Measurements from ENCODE around the gene CPN2.

The CPN2 gene

DNA sequence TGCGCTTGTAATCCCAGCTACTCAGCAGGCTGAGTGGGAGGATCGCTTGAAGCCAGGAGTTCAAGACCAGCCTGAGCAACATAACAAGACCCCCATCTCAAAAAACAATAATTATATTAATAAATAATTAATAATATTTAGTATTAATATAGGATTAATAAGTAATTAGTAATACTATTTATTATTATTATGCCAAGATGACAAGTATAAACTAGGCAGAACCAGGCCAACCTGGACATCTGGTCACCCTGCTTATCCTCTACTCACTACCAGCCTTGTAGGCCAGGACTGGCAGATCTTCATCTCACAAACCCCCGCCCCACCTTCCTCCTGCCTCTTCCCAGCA lies 429 bp downstream of the CPN2 start:
- DNase-seq, result no peak

- no peak for DNase-seq
Measured at GRCh38 chr3:194348354-194348753, 2.8 kb downstream of the CPN2 start.

GRCh38 chr3:194346621-194347020 lies 4.5 kb downstream of the CPN2 start:
- no peak for DNase-seq

DNA sequence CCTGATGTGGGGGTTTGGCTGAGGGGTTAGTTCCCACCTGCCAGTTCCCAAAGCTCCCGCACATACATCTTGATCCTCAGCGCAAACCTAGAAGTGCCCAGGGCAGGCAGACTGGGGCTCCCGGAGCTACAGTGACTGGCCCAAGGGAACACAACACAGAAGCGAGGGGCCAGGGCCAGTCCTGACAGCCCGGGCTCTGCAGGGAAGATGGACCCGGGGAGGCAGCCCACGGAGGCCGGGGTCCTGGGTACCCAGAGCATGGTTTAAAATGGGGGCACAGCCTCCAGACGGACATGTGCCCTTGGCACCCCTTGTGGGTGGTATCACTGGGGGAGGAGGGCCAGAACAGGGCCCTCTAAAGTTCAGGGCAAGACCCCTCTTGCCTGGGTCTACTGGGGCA lies 5.1 kb downstream of the CPN2 start:
- DNase-seq, result no peak

DNA sequence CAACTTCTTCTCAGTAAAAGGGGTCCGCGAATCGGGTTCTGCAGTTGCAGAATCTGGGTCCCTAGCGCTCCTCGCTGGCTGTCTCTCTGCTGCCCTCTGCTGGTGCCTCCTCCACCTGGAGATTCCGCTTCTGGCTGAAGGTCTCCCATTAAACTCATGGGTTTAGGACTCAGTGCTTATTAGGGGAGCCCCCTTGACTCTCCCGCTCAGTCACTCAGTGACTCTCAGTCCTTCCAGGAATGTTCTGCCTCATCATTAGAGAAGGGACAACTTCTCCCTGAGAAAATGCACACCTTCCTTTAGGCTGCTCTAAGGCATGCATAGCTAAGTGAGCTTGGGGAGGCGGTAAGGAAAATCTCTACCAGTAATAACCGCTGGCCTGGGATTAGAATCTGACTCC lies 7.1 kb downstream of the CPN2 start:
- peak; percentile 36 for DNase-seq

GRCh38 chr3:194343561-194343893 lies 7.6 kb downstream of the CPN2 start:
- no peak for DNase-seq

DNA sequence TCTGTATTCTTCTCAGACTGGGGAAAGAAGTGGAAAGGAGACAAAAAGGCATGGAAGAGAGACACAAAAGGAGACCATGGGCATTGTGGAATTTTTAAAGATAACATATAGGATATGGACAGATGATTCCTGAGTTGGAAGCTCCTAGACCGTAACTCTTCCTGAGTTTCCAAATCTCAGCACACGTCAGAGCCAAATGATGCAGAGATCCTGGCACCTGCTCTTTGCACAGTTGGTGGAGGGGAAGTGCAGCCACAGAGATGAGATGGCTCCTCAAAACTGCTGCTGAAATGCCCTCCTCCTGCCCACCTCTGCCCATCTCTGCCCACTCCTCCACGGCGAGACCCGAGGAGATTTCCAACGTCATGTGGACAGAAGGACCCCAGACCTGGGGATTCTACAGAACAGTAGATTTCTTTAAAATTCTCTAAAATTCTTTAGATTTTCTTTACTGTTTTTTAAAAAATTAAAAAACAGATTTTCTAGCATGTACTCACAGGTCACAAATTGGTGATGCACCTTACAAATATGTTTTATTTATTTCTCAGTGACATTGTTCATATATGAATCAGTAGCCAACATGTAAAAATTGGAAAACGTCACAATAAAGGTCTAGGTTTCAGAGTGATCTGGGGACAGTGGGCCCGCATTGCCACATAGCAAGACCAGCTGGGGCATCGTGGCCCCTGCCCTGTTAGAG lies 8.1 kb downstream of the CPN2 start:
- DNase-seq, result no peak

DNA sequence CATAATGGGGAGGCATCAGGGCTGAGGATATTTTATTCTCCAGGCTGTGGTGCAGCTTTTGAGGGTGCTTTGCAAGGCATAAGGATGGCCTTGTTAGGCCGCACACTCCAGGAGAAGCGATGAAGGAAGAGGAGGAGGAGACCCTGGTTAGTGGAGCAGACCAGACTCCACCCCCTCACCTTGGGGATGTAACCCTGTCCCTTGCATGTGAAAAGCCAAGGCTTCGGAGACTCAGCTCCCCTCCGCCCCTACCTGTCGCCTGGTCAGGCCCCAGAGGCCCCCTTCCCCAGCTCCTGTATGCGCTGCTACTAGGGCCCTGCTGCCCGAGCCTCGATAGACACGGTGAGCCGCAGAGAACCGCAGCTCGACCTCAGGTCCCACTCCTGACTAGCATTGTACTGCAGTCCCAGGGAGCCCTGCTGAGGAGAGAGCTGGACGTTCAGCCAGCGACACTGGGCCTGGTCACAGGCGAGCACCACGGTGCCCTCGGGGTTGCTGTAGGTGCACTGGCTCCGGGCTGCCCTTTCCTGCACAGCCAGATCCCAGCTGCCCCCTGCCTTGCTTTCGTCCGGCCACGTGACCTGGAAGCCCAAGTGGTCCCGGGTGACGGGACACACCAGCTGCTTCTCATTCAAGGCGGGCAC lies 10.2 kb downstream of the CPN2 start:
- DNase-seq, result no peak

GRCh38 chr3:194339840-194340239 lies 11.3 kb downstream of the CPN2 start:
- no peak for DNase-seq

- DNase-seq, result no peak
Measured at GRCh38 chr3:194339356-194339755, 11.8 kb downstream of the CPN2 start.

DNA sequence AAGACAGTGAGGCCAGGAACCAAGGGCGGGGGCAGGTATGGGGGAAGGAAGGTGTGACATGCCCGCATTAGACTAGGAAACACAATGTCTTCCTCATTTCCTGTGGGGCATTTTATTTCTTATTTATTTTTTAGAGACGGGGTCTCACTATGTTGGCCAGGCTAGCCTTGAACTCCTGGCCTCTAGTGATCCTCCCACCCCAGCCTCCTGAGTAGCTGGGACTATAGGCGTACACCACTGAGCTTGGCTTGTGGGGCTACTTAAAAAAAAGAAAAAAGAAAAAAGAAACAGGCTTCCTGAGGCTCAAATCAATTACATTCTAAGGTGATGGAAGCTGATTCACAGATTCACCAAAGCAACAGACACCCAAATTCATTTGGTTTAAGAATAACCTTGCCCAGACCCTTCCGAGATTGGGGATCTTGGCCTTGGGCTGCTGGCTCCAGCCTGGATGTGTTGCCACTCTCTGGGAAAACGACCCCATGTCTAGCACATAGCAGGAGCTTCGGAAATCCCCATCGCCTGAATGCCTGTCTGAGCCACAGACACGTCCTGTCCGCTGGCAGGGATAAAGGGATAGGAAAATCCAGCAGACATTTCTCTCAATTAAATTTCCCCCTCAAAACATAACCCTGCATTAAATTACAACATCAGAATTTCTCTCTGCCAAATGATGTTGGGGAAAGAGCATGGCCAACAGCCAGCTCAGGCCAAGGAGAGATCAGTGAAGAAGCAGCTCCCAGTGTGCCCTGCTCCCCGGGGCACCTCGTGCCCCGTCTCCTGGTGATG lies 13.0 kb downstream of the CPN2 start:
- no peak for DNase-seq

DNA sequence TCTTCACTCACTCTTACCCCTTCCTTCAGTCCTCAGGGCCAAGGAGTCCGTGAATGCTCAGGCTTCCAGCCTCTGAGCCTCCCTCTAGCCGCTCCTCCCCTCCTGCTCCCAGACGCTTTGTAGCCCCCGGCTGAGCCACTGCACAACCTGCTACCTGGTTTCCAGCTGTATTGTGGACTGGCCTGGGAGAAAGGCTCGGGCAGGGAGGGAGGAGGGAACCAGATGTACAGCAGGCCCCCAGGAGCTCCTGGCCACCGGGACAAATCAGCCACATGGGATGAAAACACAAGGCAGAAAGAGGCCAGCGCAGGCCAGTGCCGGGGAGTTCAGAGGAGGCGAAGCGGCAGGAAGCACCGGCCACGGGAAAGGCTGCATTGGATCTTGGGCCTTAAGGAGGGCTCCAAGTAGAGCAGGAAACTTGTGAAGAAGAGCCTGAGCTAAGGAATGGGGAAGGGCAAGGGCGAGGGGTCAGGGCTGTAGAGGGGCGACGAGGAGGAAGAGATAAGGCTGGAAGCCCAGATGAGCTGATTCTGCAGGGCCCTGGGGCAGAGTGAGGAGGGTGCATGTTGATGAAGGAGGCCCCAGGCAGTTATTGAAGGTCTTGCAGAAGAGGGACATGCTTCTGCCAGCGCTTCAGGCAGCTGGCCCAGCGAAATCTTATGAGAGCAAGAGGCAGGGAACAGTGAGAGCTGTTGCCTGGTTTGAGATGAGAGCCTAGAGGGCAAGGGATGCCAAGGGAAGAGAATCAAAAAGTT lies 14.3 kb downstream of the CPN2 start:
- DNase-seq, result no peak

DNA sequence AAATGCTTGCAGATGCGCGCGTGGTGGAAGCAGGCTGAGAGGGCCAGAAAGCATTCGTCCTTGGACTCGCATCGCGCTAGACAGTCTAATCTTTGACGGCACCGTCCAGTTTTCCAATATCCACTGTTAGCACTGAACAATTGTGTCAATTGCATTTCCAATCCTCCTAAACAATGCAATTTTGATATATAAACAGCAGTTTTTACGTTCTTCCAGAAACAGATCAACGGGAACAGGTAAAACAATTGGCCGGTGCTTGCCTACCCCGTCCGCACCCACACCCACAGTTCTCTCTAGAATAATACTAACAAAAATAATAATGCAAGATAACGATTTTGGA lies 17.2 kb downstream of the CPN2 start:
- DNase-seq, result no peak

DNA sequence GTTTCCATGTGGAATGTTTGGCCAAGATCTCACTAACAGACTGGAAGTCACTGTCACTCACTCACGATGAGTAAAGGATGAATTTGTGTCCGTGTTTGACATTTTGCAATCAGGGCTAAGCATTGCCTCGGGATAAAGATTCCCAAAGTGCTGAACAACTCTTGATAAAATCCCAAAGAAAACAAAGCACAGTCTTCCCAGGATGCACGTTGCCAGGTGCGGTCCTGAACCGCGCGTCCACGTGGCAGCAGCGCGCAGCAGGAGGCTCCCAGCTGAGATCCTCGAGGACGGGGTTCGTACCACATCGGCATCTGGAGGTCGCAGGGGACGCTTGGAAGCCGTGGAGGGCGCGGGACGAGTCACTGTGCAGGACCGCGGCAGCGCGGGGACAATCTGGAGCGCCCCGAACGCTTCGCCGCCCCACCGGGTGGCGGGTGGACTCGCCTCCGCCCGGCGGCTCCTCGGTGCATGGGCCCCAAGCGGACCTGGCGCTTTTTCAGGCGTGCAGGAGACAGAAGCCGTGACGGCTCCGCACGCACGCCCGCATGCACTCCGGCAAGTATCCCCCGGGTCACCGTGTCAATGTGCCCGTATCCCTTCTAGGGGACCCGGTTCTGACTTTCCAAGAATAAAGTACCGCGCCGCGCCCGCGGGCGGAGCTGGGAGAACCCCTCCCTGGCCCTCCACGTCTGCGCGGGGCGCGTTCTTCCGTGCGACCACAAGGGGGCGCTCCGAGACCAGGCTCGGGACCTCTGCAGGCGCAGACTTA lies 17.7 kb downstream of the CPN2 start:
- no peak for DNase-seq

DNA sequence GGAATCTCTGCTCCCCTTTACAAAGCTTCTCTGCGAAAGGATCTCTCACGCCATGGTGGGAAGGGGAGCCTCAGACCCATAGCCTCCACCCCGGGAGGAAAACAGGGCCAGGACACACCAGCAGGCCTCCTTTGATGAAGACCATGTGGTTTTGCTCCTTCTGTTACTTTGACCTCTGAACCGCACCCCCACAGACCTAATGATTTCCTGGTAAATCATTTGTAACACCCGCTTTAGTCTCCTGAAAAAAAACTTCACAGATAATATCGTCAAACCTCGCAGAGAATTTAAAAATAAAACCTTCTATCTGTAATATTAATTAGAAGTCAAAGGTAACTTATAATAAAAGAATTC lies 18.3 kb downstream of the CPN2 start:
- DNase-seq, result no peak

- no peak for DNase-seq
Measured at GRCh38 chr3:194330579-194330978, 20.5 kb downstream of the CPN2 start.

- DNase-seq, result no peak
Measured at GRCh38 chr3:194330160-194330559, 21.0 kb downstream of the CPN2 start.

DNA sequence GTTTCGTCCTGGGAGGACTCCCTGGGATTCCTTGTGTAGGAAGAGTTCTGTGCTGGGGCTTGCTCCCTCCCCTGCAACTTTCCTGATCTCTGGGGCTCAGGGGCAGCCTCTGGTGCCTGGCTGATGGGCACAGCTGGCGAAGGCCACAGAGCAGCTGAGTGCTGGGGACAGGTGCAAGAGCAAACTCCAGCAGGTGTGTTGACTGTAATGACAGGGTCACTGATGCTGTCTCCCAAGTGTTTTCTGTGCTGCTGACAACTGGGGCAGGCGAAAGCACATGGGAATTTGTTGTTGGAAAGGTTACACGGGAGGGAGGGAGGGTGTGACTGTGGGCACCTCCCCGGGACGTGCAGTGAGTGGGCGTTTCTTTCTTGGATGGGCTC lies 21.6 kb downstream of the CPN2 start:
- no peak for DNase-seq

DNA sequence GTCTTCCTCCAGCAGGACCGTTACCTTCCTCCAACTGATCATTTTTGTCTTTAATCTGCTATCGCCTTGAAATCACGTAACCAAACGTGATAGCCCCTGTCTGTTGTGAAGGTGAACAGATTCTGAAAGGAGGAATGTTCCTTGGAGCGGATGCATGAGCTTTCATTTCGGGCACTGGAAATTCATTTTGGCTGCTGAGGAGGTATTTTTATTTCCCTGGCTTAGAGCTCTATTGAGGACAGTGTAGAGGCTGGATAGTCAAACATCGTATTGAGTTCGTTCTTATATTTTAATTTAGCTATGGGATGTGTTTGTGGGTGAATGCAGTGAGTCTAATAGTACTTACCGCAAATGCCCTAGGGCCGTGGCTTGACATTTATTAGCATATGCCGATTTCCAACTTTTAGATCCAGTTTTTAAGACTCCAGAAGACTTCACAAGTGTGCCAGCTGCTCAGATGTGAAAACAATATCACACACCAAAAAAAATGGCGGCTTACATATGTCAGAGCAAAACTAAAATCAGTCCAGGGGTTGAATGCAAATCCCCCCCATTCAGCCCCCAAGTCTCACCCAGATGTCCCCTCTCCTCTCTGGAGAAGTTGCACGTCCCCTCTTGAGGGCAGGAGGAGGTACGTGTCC lies 22.1 kb downstream of the CPN2 start:
- DNase-seq, result no peak

DNA sequence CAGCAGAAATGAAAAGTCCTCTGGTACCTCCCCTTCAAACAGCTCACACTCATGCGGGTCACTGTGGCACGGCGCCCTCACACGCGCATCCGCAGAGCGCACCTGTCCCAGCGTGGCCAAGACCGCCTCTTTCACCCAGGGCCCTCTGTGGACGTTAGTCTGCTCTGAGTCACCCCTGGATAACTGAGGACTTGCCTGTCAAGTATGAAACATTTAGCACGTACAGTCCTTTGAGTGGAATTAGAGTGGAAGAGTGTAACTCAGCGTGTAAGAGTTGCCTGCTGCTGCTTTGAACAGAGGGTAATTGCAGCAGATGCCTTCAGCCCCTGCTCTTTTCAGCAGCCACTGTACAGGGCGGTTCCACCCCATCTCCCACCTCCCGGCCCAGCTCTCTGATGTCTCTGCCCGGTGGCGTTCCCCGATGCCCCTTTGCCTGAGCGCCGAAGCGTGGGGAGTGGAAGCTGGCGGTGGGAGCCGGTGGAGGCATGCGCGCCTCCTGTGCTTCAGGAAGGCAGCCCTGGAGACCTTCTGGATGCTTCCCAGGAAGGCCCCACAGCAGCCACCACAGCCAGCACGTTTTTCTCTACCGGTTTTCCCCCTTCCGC lies 23.0 kb downstream of the CPN2 start:
- no peak for DNase-seq

- DNase-seq, result no peak
Measured at GRCh38 chr3:194327218-194328052, 23.7 kb downstream of the CPN2 start.

- no peak for DNase-seq
Measured at GRCh38 chr3:194326968-194327217, 24.2 kb downstream of the CPN2 start.

Measured in DMS79 treated with DMSO at 0.1 percent for 48 hours (cell line).